ENCODE measurements around the gene LETM1.

GRCh38 chr4:1775731-1776500 is 80.0 kb downstream of the LETM1 start:
- TF ChIP-seq CTCF (IDR thresholded peaks at IDR 0.05; ENCODE audit: poor library complexity) (no peak), EZH2 (IDR thresholded peaks at IDR 0.05; ENCODE audit: borderline replicate concordance) (no peak)
